NB4 (cell line): ENCODE measurements around the gene JMJD8.
A peak's percentile ranks its signal among the peaks of the same experiment; 100 is the strongest.

Experiments used
- DNase-seq: peaks from one replicate; pipeline ENCODE4 v3.0.0; 2010; ENCODE audit warnings: low read depth
- H3K4me3 ChIP-seq: one replicate; pipeline ENCODE4 v1.5.1; 2011; ENCODE audit warnings: mild to moderate bottlenecking, low read depth, low read length, moderate library complexity
- CTCF ChIP-seq: IDR thresholded peaks from one replicate; pipeline ENCODE4 v1.5.1; 2012; ENCODE audit warnings: low read depth, low read length
- MAX ChIP-seq: IDR thresholded peaks from 2 replicates; pipeline ENCODE4 v1.6.1; 2011; ENCODE audit warnings: low read depth, low read length
- MYC ChIP-seq: IDR thresholded peaks from 2 replicates; pipeline ENCODE4 v1.6.1; 2011; ENCODE audit warnings: low read depth, low read length
- POLR2A ChIP-seq: IDR thresholded peaks from 2 replicates; pipeline ENCODE4 v1.6.1; 2011; ENCODE audit warnings: mild to moderate bottlenecking; ENCODE audit not compliant: insufficient read length; ENCODE audit errors: extremely low read depth

JMJD8 gene

GRCh38 chr16:674968-675883 is 8.9 kb downstream of the JMJD8 start, which contains the start of gene RHBDL1:
TSS of gene RHBDL1 (plus strand) at chr16:675671. CDS start at chr16:675791, 120 bp downstream.
- DNase-seq = peak; percentile 49
- TF ChIP-seq MAX (no peak), CTCF (no peak), MYC (no peak), POLR2A (no peak)
- no peak within 1 kb of the TSS for H3K4me3 ChIP-seq

GRCh38 chr16:674214-674881 is 9.8 kb downstream of the JMJD8 start:
- TF ChIP-seq CTCF = no peak
- TF ChIP-seq MAX = no peak
- TF ChIP-seq POLR2A = no peak
- no peak for TF ChIP-seq MYC
- H3K4me3 ChIP-seq = no peak overlapping the region
- DNase-seq = no peak

- TF ChIP-seq MYC (no peak), POLR2A (no peak), MAX (no peak), CTCF (no peak)
- no peak for DNase-seq
- no peak overlapping the region for H3K4me3 ChIP-seq
Observed at GRCh38 chr16:673399-673991, 10.6 kb downstream of the JMJD8 start.

- H3K4me3 ChIP-seq = no peak overlapping the region
- DNase-seq = no peak
- no peak for TF ChIP-seq MAX
- TF ChIP-seq CTCF = no peak
- no peak for TF ChIP-seq MYC
- TF ChIP-seq POLR2A = no peak
Observed at GRCh38 chr16:672851-673250, 11.3 kb downstream of the JMJD8 start.

GRCh38 chr16:672371-672770 is 11.8 kb downstream of the JMJD8 start:
- TF ChIP-seq CTCF (no peak), MAX (no peak)
- no peak overlapping the region for H3K4me3 ChIP-seq
- DNase-seq = no peak
